GM18505 (cell line): ENCODE measurements around the gene MACROD2.

Source experiments
- ATAC-seq: cut with Tn5 transposase; IDR thresholded peaks from one replicate; pipeline ENCODE4 v1.9.1; 2021; ENCODE audit not compliant: unreplicated experiment
- POLR2A ChIP-seq: IDR thresholded peaks from 4 replicates; pipeline ENCODE4 v1.6.1; 2011; ENCODE audit warnings: borderline replicate concordance; ENCODE audit not compliant: insufficient read depth, insufficient read length; ENCODE audit errors: extremely low read depth

MACROD2 gene

GRCh38 chr20:15637546-15637945 lies 1642.2 kb downstream of the MACROD2 start:
- no peak for TF ChIP-seq POLR2A

GRCh38 chr20:15637950-15638754 lies 1642.8 kb downstream of the MACROD2 start:
- ATAC-seq: no peak
- TF ChIP-seq POLR2A: no peak

More at GRCh38 chr20:15637546-15637945, 1642.2 kb downstream of the MACROD2 start:
- ATAC-seq: no peak

GRCh38 chr20:15638816-15639215 lies 1643.5 kb downstream of the MACROD2 start:
- ATAC-seq: no peak
- no peak for TF ChIP-seq POLR2A

- ATAC-seq: no peak
- TF ChIP-seq POLR2A: no peak
Measured at GRCh38 chr20:15639839-15640238, 1644.5 kb downstream of the MACROD2 start.

- no peak for TF ChIP-seq POLR2A
- ATAC-seq: no peak
Measured at GRCh38 chr20:15642109-15642508, 1646.8 kb downstream of the MACROD2 start.

GRCh38 chr20:15642676-15643075 lies 1647.4 kb downstream of the MACROD2 start:
- TF ChIP-seq POLR2A: no peak
- ATAC-seq: no peak

- no peak for ATAC-seq
- no peak for TF ChIP-seq POLR2A
Measured at GRCh38 chr20:15643713-15644112, 1648.4 kb downstream of the MACROD2 start.

- TF ChIP-seq POLR2A: no peak
- no peak for ATAC-seq
Measured at GRCh38 chr20:15645816-15646215, 1650.5 kb downstream of the MACROD2 start.

GRCh38 chr20:15653396-15654207 lies 1658.3 kb downstream of the MACROD2 start:
- no peak for ATAC-seq
- no peak for TF ChIP-seq POLR2A

GRCh38 chr20:15654208-15654649 lies 1658.9 kb downstream of the MACROD2 start:
- ATAC-seq: peak; percentile 99
- no peak for TF ChIP-seq POLR2A

- no peak for ATAC-seq
- TF ChIP-seq POLR2A: no peak
Measured at GRCh38 chr20:15655295-15655874, 1660.1 kb downstream of the MACROD2 start.

- no peak for TF ChIP-seq POLR2A
- ATAC-seq: no peak
Measured at GRCh38 chr20:15656124-15656523, 1660.8 kb downstream of the MACROD2 start.

- ATAC-seq: no peak
- TF ChIP-seq POLR2A: no peak
Measured at GRCh38 chr20:15658295-15658694, 1663.0 kb downstream of the MACROD2 start.

GRCh38 chr20:15673206-15673605 lies 1677.9 kb downstream of the MACROD2 start:
- TF ChIP-seq POLR2A: no peak
- no peak for ATAC-seq
